HL-60 (cell line): ENCODE results near the gene FAM227B.

Source experiments
- TF ChIP-seq, protein P1 (sequence below): IDR thresholded peaks from one replicate; pipeline ENCODE4 v1.5.1; 2011; ENCODE audit warnings: low read length, control low read depth, inconsistent platforms; ENCODE audit not compliant: insufficient read depth
- TF ChIP-seq, protein P2 (sequence below): IDR thresholded peaks from 2 replicates; pipeline ENCODE4 v1.6.1; 2012; ENCODE audit warnings: low read depth; ENCODE audit not compliant: insufficient replicate concordance

DNA sequence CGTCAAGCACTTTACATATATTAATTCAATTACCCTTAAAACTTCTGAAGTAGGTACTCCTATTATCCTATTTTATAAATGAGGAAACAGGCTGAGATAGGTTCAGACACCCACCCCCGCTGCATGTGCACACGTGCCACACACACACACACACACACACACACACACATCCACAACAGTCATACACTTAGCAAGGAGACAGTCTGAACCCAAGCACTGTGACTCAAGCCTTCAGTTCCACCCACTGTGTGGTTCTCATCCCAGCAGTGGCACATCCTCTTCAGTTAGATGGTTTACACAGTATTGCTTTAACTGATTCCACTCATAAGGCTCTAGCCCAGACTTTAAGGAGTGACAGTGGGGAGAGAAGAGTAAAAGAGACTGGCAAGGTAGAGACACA lies 288.7 kb downstream of the FAM227B start:
- TF ChIP-seq, protein P1, sequence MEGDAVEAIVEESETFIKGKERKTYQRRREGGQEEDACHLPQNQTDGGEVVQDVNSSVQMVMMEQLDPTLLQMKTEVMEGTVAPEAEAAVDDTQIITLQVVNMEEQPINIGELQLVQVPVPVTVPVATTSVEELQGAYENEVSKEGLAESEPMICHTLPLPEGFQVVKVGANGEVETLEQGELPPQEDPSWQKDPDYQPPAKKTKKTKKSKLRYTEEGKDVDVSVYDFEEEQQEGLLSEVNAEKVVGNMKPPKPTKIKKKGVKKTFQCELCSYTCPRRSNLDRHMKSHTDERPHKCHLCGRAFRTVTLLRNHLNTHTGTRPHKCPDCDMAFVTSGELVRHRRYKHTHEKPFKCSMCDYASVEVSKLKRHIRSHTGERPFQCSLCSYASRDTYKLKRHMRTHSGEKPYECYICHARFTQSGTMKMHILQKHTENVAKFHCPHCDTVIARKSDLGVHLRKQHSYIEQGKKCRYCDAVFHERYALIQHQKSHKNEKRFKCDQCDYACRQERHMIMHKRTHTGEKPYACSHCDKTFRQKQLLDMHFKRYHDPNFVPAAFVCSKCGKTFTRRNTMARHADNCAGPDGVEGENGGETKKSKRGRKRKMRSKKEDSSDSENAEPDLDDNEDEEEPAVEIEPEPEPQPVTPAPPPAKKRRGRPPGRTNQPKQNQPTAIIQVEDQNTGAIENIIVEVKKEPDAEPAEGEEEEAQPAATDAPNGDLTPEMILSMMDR, result no peak
- TF ChIP-seq, protein P2, sequence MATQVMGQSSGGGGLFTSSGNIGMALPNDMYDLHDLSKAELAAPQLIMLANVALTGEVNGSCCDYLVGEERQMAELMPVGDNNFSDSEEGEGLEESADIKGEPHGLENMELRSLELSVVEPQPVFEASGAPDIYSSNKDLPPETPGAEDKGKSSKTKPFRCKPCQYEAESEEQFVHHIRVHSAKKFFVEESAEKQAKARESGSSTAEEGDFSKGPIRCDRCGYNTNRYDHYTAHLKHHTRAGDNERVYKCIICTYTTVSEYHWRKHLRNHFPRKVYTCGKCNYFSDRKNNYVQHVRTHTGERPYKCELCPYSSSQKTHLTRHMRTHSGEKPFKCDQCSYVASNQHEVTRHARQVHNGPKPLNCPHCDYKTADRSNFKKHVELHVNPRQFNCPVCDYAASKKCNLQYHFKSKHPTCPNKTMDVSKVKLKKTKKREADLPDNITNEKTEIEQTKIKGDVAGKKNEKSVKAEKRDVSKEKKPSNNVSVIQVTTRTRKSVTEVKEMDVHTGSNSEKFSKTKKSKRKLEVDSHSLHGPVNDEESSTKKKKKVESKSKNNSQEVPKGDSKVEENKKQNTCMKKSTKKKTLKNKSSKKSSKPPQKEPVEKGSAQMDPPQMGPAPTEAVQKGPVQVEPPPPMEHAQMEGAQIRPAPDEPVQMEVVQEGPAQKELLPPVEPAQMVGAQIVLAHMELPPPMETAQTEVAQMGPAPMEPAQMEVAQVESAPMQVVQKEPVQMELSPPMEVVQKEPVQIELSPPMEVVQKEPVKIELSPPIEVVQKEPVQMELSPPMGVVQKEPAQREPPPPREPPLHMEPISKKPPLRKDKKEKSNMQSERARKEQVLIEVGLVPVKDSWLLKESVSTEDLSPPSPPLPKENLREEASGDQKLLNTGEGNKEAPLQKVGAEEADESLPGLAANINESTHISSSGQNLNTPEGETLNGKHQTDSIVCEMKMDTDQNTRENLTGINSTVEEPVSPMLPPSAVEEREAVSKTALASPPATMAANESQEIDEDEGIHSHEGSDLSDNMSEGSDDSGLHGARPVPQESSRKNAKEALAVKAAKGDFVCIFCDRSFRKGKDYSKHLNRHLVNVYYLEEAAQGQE, result no peak
